Fibroblast of lung (primary cell): Measurements from ENCODE around the gene ARMC9. TPM values are rescaled to one million over a fixed set of nuclear protein-coding genes. Genes with fewer than 3 reads are reported as not detected.

Experiments used
- DNase-seq, 2 donors: peaks; one replicate each; pipeline versions ENCODE4 v3.0.0 to v3.0.0-alpha.2; 2010; ENCODE audit warnings: low read depth in 2 of 2
- H2AFZ ChIP-seq: 2 replicates; pipeline ENCODE4 v1.5.1; 2012; ENCODE audit warnings: low read length, control low read depth, inconsistent platforms
- H3K27ac ChIP-seq: 2 replicates; pipeline ENCODE4 v1.5.1; 2011; ENCODE audit warnings: low read length, control low read depth; ENCODE audit not compliant: insufficient read depth
- H3K27me3 ChIP-seq: 2 replicates; pipeline ENCODE4 v1.5.1; 2011; ENCODE audit warnings: mild to moderate bottlenecking, low read length; ENCODE audit not compliant: control insufficient read depth, insufficient read depth
- H3K36me3 ChIP-seq: 2 replicates; pipeline ENCODE4 v1.5.1; 2011; ENCODE audit warnings: low read length; ENCODE audit not compliant: control insufficient read depth, insufficient read depth
- H3K4me1 ChIP-seq: 2 replicates; pipeline ENCODE4 v1.5.1; 2011; ENCODE audit warnings: low read length; ENCODE audit not compliant: control insufficient read depth, insufficient read depth; ENCODE audit errors: extremely low read depth
- H3K4me2 ChIP-seq: 2 replicates; pipeline ENCODE4 v1.5.1; 2011; ENCODE audit warnings: low read length, control low read depth; ENCODE audit not compliant: insufficient read depth; ENCODE audit errors: extremely low read depth
- H3K4me3 ChIP-seq, 4 experiments: fragments of 200-600 bp in 1 of 4; sonication (generic) in 1 of 4; replicated peaks in 1 of 4; 2 replicates each; pipeline ENCODE4 v1.5.1; 2011 to 2016; ENCODE audit warnings: low read length in 4 of 4, low read depth in 3 of 4, mild to moderate bottlenecking in 3 of 4, control low read depth in 2 of 4, inconsistent platforms in 1 of 4, mixed read lengths in 1 of 4; ENCODE audit not compliant: insufficient read depth in 1 of 4; ENCODE audit errors: control extremely low read depth in 1 of 4
- H3K79me2 ChIP-seq: 2 replicates; pipeline ENCODE4 v1.5.1; 2012; ENCODE audit warnings: mild to moderate bottlenecking, low read length, inconsistent platforms; ENCODE audit not compliant: control insufficient read depth, insufficient read depth
- H3K9ac ChIP-seq: 2 replicates; pipeline ENCODE4 v1.5.1; 2011; ENCODE audit warnings: mild to moderate bottlenecking, low read length, control low read depth; ENCODE audit not compliant: insufficient read depth
- H3K9me3 ChIP-seq: 2 replicates; pipeline ENCODE4 v1.5.1; 2012; ENCODE audit warnings: low read depth, low read length; ENCODE audit not compliant: control insufficient read depth, insufficient read depth
- H4K20me1 ChIP-seq: 2 replicates; pipeline ENCODE4 v1.5.1; 2011; ENCODE audit warnings: low read length; ENCODE audit not compliant: control insufficient read depth, insufficient read depth; ENCODE audit errors: extremely low read depth
- CTCF ChIP-seq, 2 donors: IDR thresholded peaks in 1 of 2; conservative IDR thresholded peaks in 1 of 2; 1 replicate in 1 of 2; 2 replicates in 1 of 2; pipeline ENCODE4 v1.5.1; 2011 to 2012; ENCODE audit warnings: low read length in 2 of 2, control low read depth in 1 of 2, inconsistent platforms in 1 of 2, low read depth in 1 of 2, mild to moderate bottlenecking in 1 of 2
- EZH2 ChIP-seq: IDR thresholded peaks from 2 replicates; pipeline ENCODE4 v1.5.1; 2012; ENCODE audit warnings: low read length, control low read depth, mild to moderate bottlenecking; ENCODE audit errors: missing control alignments
- polyA plus RNA-seq, 2 donors: library from polyadenylated mRNA; depleted of rRNA in 1 of 2; stranded (reverse) in 1 of 2; unstranded in 1 of 2; fragments of >200 nt; gene quantifications; 2 replicates each; pipeline ENCODE4 v1.2.1, GENCODE V29; 2011 to 2012; ENCODE audit warnings: missing spikeins in 1 of 2
- total RNA-seq: library from RNA; depleted of rRNA; stranded (reverse); fragments of >200 nt; gene quantifications from 2 replicates; pipeline ENCODE4 v1.2.1, GENCODE V29; 2014

The ARMC9 gene
- total and polyA plus RNA-seq, 2 donors (not counting 1 experiment from before 2014, with no cell fraction given): 68.4 to 153 TPM

GRCh38 chr2:231218366-231218765 lies 19.9 kb downstream of the ARMC9 start:
- peaks cover 15% of the 10 kb centered on the region for H3K36me3 ChIP-seq
- H4K20me1 ChIP-seq: no peaks in the 10 kb centered on the region

GRCh38 chr2:231219289-231219688 lies 20.9 kb downstream of the ARMC9 start:
- no peaks in the 10 kb centered on the region for H3K79me2 ChIP-seq
- H3K27me3 ChIP-seq: no peaks in the 10 kb centered on the region
- TF ChIP-seq EZH2 (no peak), CTCF (conservative IDR thresholded peaks at IDR 0.05 in 1 of 2, IDR thresholded peaks at IDR 0.05 in 1 of 2; ENCODE audit: low read depth in 1 of 2, low read length in 2 of 2) (no peak)
- H3K9ac ChIP-seq: no peak overlapping the region
- H3K9me3 ChIP-seq: no peaks in the 10 kb centered on the region
- no peak overlapping the region for H3K27ac ChIP-seq
- no peaks in the 10 kb centered on the region for H4K20me1 ChIP-seq
- H3K4me2 ChIP-seq: no peak overlapping the region
- H3K36me3 ChIP-seq: peaks cover 12% of the 10 kb centered on the region
- H3K4me1 ChIP-seq: peaks cover 11% of the 10 kb centered on the region
- DNase-seq: no peak
- no peak overlapping the region for H2AFZ ChIP-seq
- no peak overlapping the region for H3K4me3 ChIP-seq

More at GRCh38 chr2:231218366-231218765, 19.9 kb downstream of the ARMC9 start:
- H3K4me3 ChIP-seq: no peak overlapping the region
- H3K27me3 ChIP-seq: no peaks in the 10 kb centered on the region
- H3K79me2 ChIP-seq: no peaks in the 10 kb centered on the region
- no peak overlapping the region for H2AFZ ChIP-seq
- H3K27ac ChIP-seq: no peak overlapping the region
- H3K4me1 ChIP-seq: peaks cover 11% of the 10 kb centered on the region
- no peak for DNase-seq
- H3K9ac ChIP-seq: no peak overlapping the region
- H3K4me2 ChIP-seq: no peak overlapping the region
- TF ChIP-seq EZH2 (no peak), CTCF (conservative IDR thresholded peaks at IDR 0.05 in 1 of 2, IDR thresholded peaks at IDR 0.05 in 1 of 2; ENCODE audit: low read depth in 1 of 2, low read length in 2 of 2) (no peak)
- H3K9me3 ChIP-seq: no peaks in the 10 kb centered on the region

GRCh38 chr2:231221761-231222160 lies 23.3 kb downstream of the ARMC9 start:
- no peak for TF ChIP-seq CTCF (conservative IDR thresholded peaks at IDR 0.05 in 1 of 2, IDR thresholded peaks at IDR 0.05 in 1 of 2; ENCODE audit: low read depth in 1 of 2, low read length in 2 of 2)
- Histone ChIP-seq H3K27me3 (no peaks in the 10 kb centered on the region), H3K27ac (peak overlapping the region; percentile 85), H3K9me3 (no peaks in the 10 kb centered on the region), H3K9ac (no peak overlapping the region), H3K36me3 (peaks cover 10% of the 10 kb centered on the region), H3K4me2 (peak overlapping the region; percentile 63), H3K4me3 (no peak overlapping the region), H3K79me2 (no peaks in the 10 kb centered on the region), H3K4me1 (peaks cover 11% of the 10 kb centered on the region), H4K20me1 (no peaks in the 10 kb centered on the region), H2AFZ (no peak overlapping the region)
- peak in 1 of 2 donors; percentile 10 for DNase-seq
